ENCODE results near the gene TAF11L2. TPM values are rescaled to one million over a fixed set of nuclear protein-coding genes. Genes with fewer than 3 reads are reported as not detected.
"Not testable (repeated sequence)": the region's sequence is repeated elsewhere in the genome, so short reads cannot be mapped to it uniquely, and the experiment has no call there.

TAF11L2 gene
- not detected for total RNA-seq
- long read RNA-seq, result 0 reads

DNA sequence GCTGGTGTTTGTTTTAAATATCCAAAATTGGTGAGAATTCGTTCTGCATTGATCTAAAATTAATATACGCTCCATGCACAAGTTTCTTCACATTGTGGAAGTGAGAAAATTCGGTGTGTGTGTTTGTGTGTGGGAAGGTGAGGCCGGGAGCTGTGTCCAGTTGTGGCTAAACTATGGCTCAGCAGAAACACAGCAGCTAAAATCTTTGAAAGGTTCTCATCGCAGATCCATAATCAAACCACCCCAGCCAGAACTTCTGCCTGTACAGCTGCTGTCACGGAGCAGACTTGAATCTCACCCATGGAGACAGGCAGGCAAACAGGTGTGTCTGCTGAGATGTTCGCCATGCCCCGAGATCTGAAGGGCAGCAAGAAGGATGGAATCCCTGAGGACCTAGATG is at the start of gene TAF11L2:
Gene TAF11L2 (plus strand): TSS at position 301 of the 400 bp plus-strand sequence.
- DNase-seq (ENCODE audit: missing footprints); intact Hi-C loops (cut with DNase I); ATAC-seq: not testable (repeated sequence)

DNA sequence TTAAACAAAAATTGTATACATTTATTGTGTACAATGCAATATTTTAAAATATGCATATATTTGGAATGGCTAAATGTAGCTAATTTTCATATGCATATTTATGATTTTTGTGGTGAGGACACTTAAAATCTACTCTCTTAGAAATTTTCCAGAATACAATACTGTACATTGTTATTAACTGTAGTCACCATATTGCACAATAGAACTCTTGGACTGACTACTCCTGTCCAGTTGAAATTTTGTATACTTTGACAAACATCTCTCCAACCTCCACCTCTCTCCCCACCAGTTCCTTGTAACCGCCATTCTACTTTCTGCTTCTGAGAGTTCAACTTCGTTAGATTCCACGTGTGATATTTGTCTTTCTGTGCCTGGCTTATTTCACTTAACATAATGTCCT is 49.2 kb upstream of the TAF11L2 start:
- DNase-seq (ENCODE audit: missing footprints) (no peak), ATAC-seq (no peak)
- intact Hi-C loops (cut with DNase I), result no loop called here

DNA sequence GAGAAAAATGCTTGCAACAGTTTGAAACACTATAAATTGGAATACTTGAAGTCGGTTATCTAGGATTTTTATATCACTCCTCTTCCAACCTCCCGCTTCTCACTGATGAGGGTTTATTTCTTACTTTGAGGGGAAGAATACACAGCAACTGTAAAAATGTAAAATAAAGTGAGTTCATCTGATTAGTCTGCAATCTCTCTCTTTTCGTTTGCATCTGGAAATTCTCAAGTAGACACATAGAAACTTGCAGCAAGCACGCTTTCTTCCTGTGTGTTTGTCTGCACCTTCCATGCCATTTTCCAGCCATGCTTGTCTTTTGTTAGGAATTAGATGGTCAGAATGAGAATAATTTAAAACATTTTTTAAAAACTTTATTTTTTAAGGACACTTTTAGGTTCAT is 45.1 kb upstream of the TAF11L2 start:
- intact Hi-C loops (cut with DNase I), result no loop called here
- no peak for DNase-seq (ENCODE audit: missing footprints)
- ATAC-seq, result no peak

- ATAC-seq, result no peak
- DNase-seq (ENCODE audit: missing footprints), result no peak
- intact Hi-C loops (cut with DNase I), result no loop called here
Observed at GRCh38 chr5:17455942-17456341, 42.1 kb upstream of the TAF11L2 start.

DNA sequence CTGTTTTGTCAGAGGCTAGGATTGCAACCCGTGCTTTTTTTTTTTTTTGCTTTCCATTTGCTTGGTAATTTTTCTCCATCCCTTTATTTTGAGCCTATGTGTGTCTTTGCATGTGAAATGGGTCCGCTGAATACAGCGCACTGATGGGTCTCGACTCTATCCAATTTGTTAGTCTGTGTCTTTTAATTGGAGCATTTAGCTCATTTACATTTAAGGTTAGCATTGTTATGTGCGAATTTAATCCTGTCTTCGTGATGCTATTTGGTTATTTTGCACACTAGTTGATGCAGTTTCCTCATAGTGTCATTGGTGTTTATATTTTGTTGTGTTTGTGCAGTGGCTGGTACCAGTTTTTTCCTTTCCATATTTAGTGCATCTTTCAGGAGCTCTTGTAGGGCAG is 36.2 kb upstream of the TAF11L2 start:
- ATAC-seq, result no peak
- DNase-seq (ENCODE audit: missing footprints), result no peak
- intact Hi-C loops (cut with DNase I), result no loop called here

DNA sequence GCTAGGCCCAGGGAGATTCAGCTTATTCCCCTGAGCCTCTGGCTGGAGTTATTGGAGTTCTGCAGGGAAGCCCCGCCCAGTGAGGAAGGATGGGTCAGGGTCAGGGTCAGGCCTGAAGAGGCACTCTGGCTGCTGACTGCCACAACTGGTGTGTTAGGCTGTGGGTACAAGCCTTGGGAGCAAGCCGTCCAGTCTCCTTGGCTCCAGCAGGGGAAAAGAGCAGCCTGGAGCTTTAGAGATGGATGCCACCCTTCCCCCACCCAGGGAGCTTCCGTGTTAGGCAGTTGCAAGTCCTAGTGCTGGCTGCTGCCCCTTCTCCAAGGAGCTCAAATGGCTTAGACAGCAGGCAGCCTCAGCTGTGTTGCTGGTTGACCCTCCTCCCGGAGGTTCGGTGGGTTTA is 34.4 kb upstream of the TAF11L2 start:
- no peak for DNase-seq (ENCODE audit: missing footprints)
- intact Hi-C loops (cut with DNase I), result no loop called here
- ATAC-seq, result no peak

GRCh38 chr5:17470064-17470463 is 28.0 kb upstream of the TAF11L2 start:
- DNase-seq (ENCODE audit: missing footprints) (no peak), ATAC-seq (no peak)
- intact Hi-C loops (cut with DNase I), result no loop called here

GRCh38 chr5:17475064-17475463 is 23.0 kb upstream of the TAF11L2 start:
- ATAC-seq; intact Hi-C loops (cut with DNase I): not testable (repeated sequence)

DNA sequence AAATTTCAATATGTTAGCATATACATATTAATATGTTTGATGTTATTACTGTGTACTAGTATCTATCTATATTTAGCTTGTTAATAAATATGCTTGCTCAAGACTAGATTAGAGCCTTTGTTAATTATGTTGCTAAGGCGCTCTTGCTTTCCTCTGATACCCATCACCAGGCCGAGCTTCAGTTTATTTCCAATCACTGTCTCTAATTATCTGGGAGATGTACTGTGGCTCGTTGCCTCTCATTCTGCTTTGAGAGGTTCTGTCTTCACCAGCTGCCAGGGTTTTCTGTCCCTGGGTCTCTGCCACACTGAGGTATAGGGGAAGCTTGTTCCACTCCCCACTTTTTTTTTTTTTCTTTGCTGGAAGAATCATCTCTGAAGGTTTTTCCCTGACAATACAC is 21.0 kb upstream of the TAF11L2 start:
- ATAC-seq (no peak), DNase-seq (ENCODE audit: missing footprints) (no peak)
- intact Hi-C loops (cut with DNase I), result no loop called here

More at GRCh38 chr5:17475064-17475463, 23.0 kb upstream of the TAF11L2 start:
- not testable (repeated sequence) for DNase-seq (ENCODE audit: missing footprints)

GRCh38 chr5:17477573-17478265 is 20.3 kb upstream of the TAF11L2 start:
- DNase-seq (ENCODE audit: missing footprints) (no peak), ATAC-seq (no peak)
- intact Hi-C loops (cut with DNase I), result no loop called here

- intact Hi-C loops (cut with DNase I), result no loop called here
- no peak for ATAC-seq
- no peak for DNase-seq (ENCODE audit: missing footprints)
Observed at GRCh38 chr5:17481378-17481777, 16.7 kb upstream of the TAF11L2 start.

DNA sequence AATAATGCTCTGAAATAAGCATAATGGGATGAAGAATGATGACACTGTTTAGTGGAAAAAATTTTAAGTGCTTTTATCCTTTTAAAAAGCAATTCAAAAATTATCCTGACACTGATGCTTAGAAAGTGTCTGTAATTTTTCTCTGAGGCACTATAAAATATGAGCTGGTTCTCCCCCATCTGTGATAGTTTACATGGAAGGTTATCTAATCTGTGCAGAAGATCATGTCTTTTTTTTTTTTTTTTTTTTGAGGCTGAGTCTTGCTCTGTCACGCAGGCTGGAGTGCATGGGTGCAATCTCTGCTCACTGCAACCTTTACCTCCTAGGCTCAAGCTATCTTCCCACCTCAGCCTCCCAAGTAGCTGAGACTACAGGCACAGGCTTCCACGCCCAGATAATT is 15.2 kb upstream of the TAF11L2 start:
- intact Hi-C loops (cut with DNase I), result no loop called here
- DNase-seq (ENCODE audit: missing footprints) (no peak), ATAC-seq (no peak)

GRCh38 chr5:17486464-17487173 is 11.4 kb upstream of the TAF11L2 start:
- intact Hi-C loops (cut with DNase I); DNase-seq (ENCODE audit: missing footprints); ATAC-seq: not testable (repeated sequence)

- intact Hi-C loops (cut with DNase I), result no loop called here
- no peak for ATAC-seq
- DNase-seq (ENCODE audit: missing footprints), result no peak
Observed at GRCh38 chr5:17487174-17487512, 10.9 kb upstream of the TAF11L2 start.

DNA sequence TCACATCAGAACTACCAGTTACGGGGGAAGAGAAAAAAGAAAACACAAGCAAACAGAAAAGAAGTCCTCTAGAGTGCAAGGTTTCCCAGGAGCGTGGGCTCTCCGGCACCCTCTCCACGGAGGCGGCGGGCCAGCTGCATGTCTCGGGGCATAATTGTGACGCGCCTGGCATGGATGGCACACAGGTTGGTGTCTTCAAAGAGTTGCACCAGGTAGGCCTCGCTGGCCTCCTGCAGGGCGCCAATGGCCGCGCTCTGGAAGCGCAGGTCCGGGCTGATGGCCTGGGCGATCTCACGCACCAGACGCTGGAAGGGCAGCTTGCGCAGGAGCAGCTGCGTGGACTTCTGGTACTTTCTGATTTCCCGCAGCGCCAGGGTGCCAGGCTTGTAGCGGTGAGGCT is 6.8 kb upstream of the TAF11L2 start:
- ATAC-seq; intact Hi-C loops (cut with DNase I); DNase-seq (ENCODE audit: missing footprints): not testable (repeated sequence)

DNA sequence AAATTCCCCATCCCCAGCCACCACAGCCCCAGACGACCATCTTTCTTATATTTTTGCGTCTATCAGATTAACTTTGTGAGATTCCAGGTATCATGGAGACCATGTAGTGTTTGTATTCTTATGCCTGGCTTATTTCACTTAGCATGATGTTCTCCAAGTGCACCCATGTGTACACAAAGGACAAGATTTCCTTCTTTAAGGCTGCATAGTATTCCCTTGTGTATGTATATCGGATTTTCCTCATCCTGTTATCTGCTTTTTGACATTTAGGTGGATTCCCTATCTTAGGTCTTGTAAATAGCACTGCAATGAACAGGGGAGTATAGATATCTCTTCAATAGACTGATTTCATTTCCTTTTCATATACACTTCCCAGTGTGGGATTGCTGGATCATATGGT is 5.3 kb upstream of the TAF11L2 start:
- intact Hi-C loops (cut with DNase I), result no loop called here
- ATAC-seq (no peak), DNase-seq (ENCODE audit: missing footprints) (no peak)

GRCh38 chr5:17497446-17497845 is 585 bp upstream of the TAF11L2 start:
- DNase-seq (ENCODE audit: missing footprints) (no peak), ATAC-seq (no peak)
- intact Hi-C loops (cut with DNase I), result no loop called here

DNA sequence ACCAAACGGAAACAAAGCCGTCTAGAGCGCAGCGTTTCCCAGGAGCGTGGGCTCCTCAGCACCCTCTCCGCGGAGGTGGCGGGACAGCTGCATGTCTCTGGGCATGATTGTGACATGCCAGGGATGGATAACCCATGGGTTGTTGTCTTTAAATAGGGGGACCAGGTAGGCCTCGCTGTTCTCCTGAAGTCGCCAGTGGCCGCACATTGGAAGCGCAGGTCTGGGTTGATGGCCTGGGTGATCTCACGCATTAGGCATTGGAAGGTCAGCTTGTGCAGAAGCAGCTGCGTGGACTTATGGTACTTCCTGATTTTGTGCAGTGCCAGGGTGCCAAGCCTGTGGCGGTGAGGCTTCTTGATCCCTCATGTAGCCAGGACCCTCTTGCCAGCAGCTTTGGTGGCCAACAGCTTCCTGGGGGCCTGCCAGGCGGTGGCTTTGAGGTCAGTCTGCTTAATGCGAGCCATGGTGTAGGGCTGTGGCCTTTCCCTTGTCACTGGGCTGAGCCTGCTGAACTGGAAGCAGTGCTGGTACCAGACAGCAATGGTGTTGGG is 13.8 kb downstream of the TAF11L2 start:
- DNase-seq (ENCODE audit: missing footprints), result peak; percentile 65
- intact Hi-C loops (cut with DNase I), result no loop called here
- no peak for ATAC-seq

GRCh38 chr5:17517526-17517925 is 19.5 kb downstream of the TAF11L2 start:
- ATAC-seq; DNase-seq (ENCODE audit: missing footprints); intact Hi-C loops (cut with DNase I): not testable (repeated sequence)

DNA sequence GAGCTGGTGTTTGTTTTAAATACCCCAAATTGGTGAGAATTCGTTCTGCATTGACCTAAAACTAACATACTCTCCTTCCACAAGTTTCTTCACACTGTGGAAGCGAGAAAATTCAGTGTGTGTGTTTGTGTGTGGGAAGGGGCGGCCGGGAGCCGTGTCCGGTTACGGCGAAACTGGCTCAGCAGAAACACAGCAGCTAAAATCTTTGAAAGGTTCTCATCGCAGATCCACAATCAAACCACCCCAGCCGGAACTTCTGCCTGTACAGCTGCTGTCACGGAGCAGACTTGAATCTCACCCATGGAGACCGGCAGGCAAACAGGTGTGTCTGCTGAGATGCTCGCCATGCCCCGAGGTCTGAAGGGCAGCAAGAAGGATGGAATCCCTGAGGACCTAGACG is 20.0 kb downstream of the TAF11L2 start, which contains the start of gene TAF11L3:
Gene TAF11L3 (plus strand): TSS at position 301 of the 400 bp plus-strand sequence.
- DNase-seq (ENCODE audit: missing footprints); ATAC-seq; intact Hi-C loops (cut with DNase I): not testable (repeated sequence)
